ENCODE measurements around the gene TAF4.
"Not testable (repeated sequence)": the region's sequence is repeated elsewhere in the genome, so short reads cannot be mapped to it uniquely, and the experiment has no call there.

The TAF4 gene

GRCh38 chr20:61979701-61980635, 85.7 kb downstream of the TAF4 start:
- Mint-ChIP-seq H3K27ac (no peak overlapping the region), H3K9me3 (peaks cover 14% of the 10 kb centered on the region), H3K4me3 (no peak overlapping the region), H3K36me3 (ENCODE audit: low read depth) (peaks cover 80% of the 10 kb centered on the region), H3K27me3 (no peaks in the 10 kb centered on the region), H3K4me1 (ENCODE audit: low read depth) (peaks cover 33% of the 10 kb centered on the region)
- intact Hi-C loops (cut with micrococcal nuclease) = no loop called here

GRCh38 chr20:61979090-61979489, 86.6 kb downstream of the TAF4 start:
- Mint-ChIP-seq H3K4me1 (ENCODE audit: low read depth) (peaks cover 26% of the 10 kb centered on the region), H3K9me3 (peaks cover 5% of the 10 kb centered on the region), H3K4me3 (no peak overlapping the region), H3K27me3 (no peaks in the 10 kb centered on the region), H3K27ac (no peak overlapping the region), H3K36me3 (ENCODE audit: low read depth) (peaks cover 79% of the 10 kb centered on the region)
- intact Hi-C loops (cut with micrococcal nuclease) = no loop called here

- Mint-ChIP-seq H3K9me3 (no peaks in the 10 kb centered on the region), H3K27me3 (no peaks in the 10 kb centered on the region), H3K27ac (no peak overlapping the region), H3K4me3 (no peak overlapping the region), H3K4me1 (ENCODE audit: low read depth) (peaks cover 20% of the 10 kb centered on the region), H3K36me3 (ENCODE audit: low read depth) (peaks cover 80% of the 10 kb centered on the region)
- intact Hi-C loops (cut with micrococcal nuclease) = no loop called here
These were observed 87.2 kb downstream of the TAF4 start for GRCh38 chr20:61978491-61978890.

- Mint-ChIP-seq H3K4me1 (ENCODE audit: low read depth) (peaks cover 19% of the 10 kb centered on the region), H3K36me3 (ENCODE audit: low read depth) (peaks cover 81% of the 10 kb centered on the region)
These were observed 88.3 kb downstream of the TAF4 start for GRCh38 chr20:61977419-61977786.

GRCh38 chr20:61976644-61977418, 88.8 kb downstream of the TAF4 start:
- Mint-ChIP-seq H3K4me3 (no peak overlapping the region), H3K4me1 (ENCODE audit: low read depth) (peaks cover 13% of the 10 kb centered on the region), H3K36me3 (ENCODE audit: low read depth) (peaks cover 79% of the 10 kb centered on the region), H3K27ac (no peak overlapping the region), H3K9me3 (no peaks in the 10 kb centered on the region), H3K27me3 (no peaks in the 10 kb centered on the region)
- intact Hi-C loops (cut with micrococcal nuclease) = no loop called here

More at GRCh38 chr20:61977419-61977786, 88.3 kb downstream of the TAF4 start:
- H3K27me3 Mint-ChIP-seq = no peaks in the 10 kb centered on the region
- H3K4me3 Mint-ChIP-seq = no peak overlapping the region
- intact Hi-C loops (cut with micrococcal nuclease) = no loop called here
- H3K27ac Mint-ChIP-seq = no peak overlapping the region
- no peaks in the 10 kb centered on the region for H3K9me3 Mint-ChIP-seq

- intact Hi-C loops (cut with micrococcal nuclease) = no loop called here
- no peak overlapping the region for H3K27ac Mint-ChIP-seq
- H3K27me3 Mint-ChIP-seq = no peaks in the 10 kb centered on the region
- no peak overlapping the region for H3K4me3 Mint-ChIP-seq
- H3K4me1 Mint-ChIP-seq (ENCODE audit: low read depth) = peaks cover 7% of the 10 kb centered on the region
- no peaks in the 10 kb centered on the region for H3K9me3 Mint-ChIP-seq
- peaks cover 79% of the 10 kb centered on the region for H3K36me3 Mint-ChIP-seq (ENCODE audit: low read depth)
These were observed 89.4 kb downstream of the TAF4 start for GRCh38 chr20:61976263-61976643.

- intact Hi-C loops (cut with micrococcal nuclease) = no loop called here
- Mint-ChIP-seq H3K4me3 (no peak overlapping the region), H3K27me3 (no peaks in the 10 kb centered on the region), H3K9me3 (no peaks in the 10 kb centered on the region), H3K4me1 (ENCODE audit: low read depth) (peaks cover under 1% of the 10 kb centered on the region), H3K27ac (no peak overlapping the region), H3K36me3 (ENCODE audit: low read depth) (peaks cover 77% of the 10 kb centered on the region)
These were observed 90.1 kb downstream of the TAF4 start for GRCh38 chr20:61975407-61976129.

- no peaks in the 10 kb centered on the region for H3K4me1 Mint-ChIP-seq (ENCODE audit: low read depth)
- no peak overlapping the region for H3K4me3 Mint-ChIP-seq
- peaks cover 64% of the 10 kb centered on the region for H3K36me3 Mint-ChIP-seq (ENCODE audit: low read depth)
- no peaks in the 10 kb centered on the region for H3K9me3 Mint-ChIP-seq
- intact Hi-C loops (cut with micrococcal nuclease) = no loop called here
- no peaks in the 10 kb centered on the region for H3K27me3 Mint-ChIP-seq
- H3K27ac Mint-ChIP-seq = no peak overlapping the region
These were observed 91.4 kb downstream of the TAF4 start for GRCh38 chr20:61974357-61974665.

- peaks cover 58% of the 10 kb centered on the region for H3K36me3 Mint-ChIP-seq (ENCODE audit: low read depth)
- H3K4me1 Mint-ChIP-seq (ENCODE audit: low read depth) = no peaks in the 10 kb centered on the region
- intact Hi-C loops (cut with micrococcal nuclease) = no loop called here
- no peaks in the 10 kb centered on the region for H3K27me3 Mint-ChIP-seq
- no peaks in the 10 kb centered on the region for H3K9me3 Mint-ChIP-seq
- no peak overlapping the region for H3K4me3 Mint-ChIP-seq
- H3K27ac Mint-ChIP-seq = no peak overlapping the region
These were observed 91.9 kb downstream of the TAF4 start for GRCh38 chr20:61973515-61974356.

- Mint-ChIP-seq H3K4me3 (no peak overlapping the region), H3K27ac (no peak overlapping the region), H3K4me1 (ENCODE audit: low read depth) (no peaks in the 10 kb centered on the region), H3K27me3 (no peaks in the 10 kb centered on the region), H3K9me3 (no peaks in the 10 kb centered on the region), H3K36me3 (ENCODE audit: low read depth) (peaks cover 55% of the 10 kb centered on the region)
- intact Hi-C loops (cut with micrococcal nuclease) = no loop called here
These were observed 92.8 kb downstream of the TAF4 start for GRCh38 chr20:61972636-61973508.

GRCh38 chr20:61971595-61971994, 94.1 kb downstream of the TAF4 start:
- H3K9me3 Mint-ChIP-seq; H3K4me3 Mint-ChIP-seq; H3K27me3 Mint-ChIP-seq; intact Hi-C loops (cut with micrococcal nuclease); H3K27ac Mint-ChIP-seq; H3K4me1 Mint-ChIP-seq (ENCODE audit: low read depth): not testable (repeated sequence)
- H3K36me3 Mint-ChIP-seq (ENCODE audit: low read depth) = peaks cover 42% of the 10 kb centered on the region

GRCh38 chr20:61970357-61970756, 95.3 kb downstream of the TAF4 start:
- peaks cover 14% of the 10 kb centered on the region for H3K27me3 Mint-ChIP-seq
- no peak overlapping the region for H3K4me3 Mint-ChIP-seq
- intact Hi-C loops (cut with micrococcal nuclease) = no loop called here
- H3K27ac Mint-ChIP-seq = no peak overlapping the region
- H3K9me3 Mint-ChIP-seq = no peaks in the 10 kb centered on the region
- H3K36me3 Mint-ChIP-seq (ENCODE audit: low read depth) = peaks cover 30% of the 10 kb centered on the region
- no peaks in the 10 kb centered on the region for H3K4me1 Mint-ChIP-seq (ENCODE audit: low read depth)

- Mint-ChIP-seq H3K27ac (no peak overlapping the region), H3K4me1 (ENCODE audit: low read depth) (no peaks in the 10 kb centered on the region), H3K27me3 (peaks cover 19% of the 10 kb centered on the region), H3K9me3 (no peaks in the 10 kb centered on the region), H3K4me3 (no peak overlapping the region), H3K36me3 (ENCODE audit: low read depth) (peaks cover 28% of the 10 kb centered on the region)
- intact Hi-C loops (cut with micrococcal nuclease) = no loop called here
These were observed 95.9 kb downstream of the TAF4 start for GRCh38 chr20:61969806-61970205.

All from dendritic cell treated with granulocyte-macrophage colony-stimulating factor and Interleukin-4, amounts not matched to agents 40 ng/mL and 50 ng/mL, for 4 days (primary cell).